SW480 (cell line): ENCODE measurements around the gene SH3TC1.

Experiments used
- DNase-seq: peaks from one replicate; pipeline ENCODE4 v3.0.0-alpha.2; 2016; ENCODE audit warnings: low spot score

SH3TC1 gene

DNA sequence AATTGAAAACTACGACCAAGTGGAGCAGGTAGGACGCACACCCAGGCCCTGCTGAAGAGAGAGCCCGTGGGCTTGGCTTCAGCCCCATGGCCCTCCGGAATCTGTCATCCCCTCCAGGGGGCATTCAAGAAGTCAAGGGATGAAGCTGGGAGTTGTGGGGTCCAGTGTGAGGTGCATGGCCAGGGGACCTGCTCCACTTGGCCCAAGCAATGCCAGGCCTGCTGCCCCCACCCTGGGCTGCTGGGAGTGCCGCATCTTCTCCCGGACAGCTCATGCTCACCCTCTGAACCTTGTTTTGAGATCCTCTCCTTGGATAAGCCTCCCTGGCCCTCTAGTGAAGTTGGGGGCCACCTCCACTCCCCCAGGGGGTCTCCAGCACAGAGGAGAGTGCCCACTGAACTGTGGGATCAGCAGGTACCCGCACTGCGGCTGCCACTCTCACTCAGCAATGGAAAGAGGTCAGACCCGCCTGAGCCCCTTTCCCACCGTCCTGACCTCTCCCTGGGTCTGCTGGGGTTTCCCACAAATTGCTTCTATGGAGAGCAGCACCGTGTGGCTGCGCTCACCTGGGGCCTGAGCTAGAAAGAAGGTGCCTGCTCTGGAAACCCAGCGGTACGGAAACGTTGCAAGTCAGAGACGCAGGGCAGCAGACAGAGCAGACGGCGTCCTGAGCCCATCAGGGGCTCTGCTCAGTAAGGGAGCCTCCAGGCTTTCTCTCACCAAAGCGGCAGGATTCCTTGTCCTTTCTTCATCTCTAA lies 35.5 kb upstream of the SH3TC1 start:
- DNase-seq: no peak

DNA sequence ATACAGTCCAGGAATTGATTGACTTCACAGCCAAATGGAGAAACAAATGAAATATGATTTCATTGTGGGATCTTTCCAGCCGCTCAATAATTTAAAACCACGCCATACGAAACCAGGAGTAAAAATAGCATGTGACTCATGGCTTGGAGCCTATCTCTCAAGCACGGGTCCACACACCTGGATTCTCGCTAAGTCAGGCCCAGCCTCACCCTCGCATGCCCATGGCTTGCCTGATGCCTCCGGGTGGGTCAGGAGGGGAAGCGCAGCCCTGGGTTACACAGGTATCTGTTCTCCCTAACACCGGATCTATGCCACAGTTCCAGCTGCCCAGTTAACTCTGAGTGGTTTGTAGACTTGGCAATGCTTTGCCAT lies 34.9 kb upstream of the SH3TC1 start:
- peak; percentile 74 for DNase-seq

- DNase-seq: peak; percentile 47
Measured at GRCh38 chr4:8164687-8165086, 34.4 kb upstream of the SH3TC1 start.

DNA sequence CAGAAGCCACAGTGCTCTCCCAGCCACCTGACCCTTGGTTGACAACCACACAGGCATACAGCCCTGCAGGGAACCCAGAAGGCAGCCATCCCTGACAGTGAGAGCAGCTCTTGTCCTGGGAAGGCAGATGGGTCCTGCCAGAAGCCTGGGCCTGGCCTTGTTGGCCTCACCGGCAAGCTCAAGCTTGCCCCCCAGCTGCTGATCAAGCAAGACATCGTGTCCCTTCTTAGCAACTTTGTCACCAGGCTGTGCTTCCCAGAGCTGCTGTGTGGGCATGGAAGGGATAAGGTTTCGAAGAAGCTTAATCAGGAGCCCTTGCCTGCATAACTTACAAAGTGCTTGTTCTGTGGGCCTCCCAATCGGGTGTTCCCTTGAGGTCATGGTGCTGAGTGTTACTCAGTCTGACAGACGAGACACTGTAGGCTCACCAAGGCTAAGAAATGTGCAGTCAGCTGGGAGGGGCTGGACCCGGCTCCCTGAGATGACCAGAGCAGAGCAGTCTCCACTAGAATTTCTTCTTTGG lies 33.7 kb upstream of the SH3TC1 start:
- DNase-seq: no peak

GRCh38 chr4:8167291-8167690 lies 31.8 kb upstream of the SH3TC1 start:
- no peak for DNase-seq

- DNase-seq: no peak
Measured at GRCh38 chr4:8167815-8168214, 31.3 kb upstream of the SH3TC1 start.

DNA sequence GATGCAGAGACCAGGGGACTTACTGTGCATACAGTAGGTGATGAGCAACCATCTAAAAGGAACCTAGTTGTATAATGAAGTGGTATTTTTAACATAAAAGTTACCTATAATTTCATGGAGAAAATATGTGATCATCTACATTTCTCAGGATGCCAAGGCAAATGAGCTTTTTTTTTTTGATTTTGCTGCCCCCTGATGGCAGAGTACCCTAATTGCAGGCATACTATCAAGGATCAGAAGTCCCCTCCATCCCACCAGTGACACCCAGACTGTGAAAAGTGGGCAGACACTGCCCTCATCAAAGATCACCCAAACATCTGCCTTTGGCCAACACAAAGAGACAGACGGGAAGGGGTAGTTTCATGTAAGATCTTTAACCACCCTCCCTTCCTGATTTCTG lies 30.9 kb upstream of the SH3TC1 start:
- DNase-seq: no peak

- no peak for DNase-seq
Measured at GRCh38 chr4:8168832-8169598, 30.1 kb upstream of the SH3TC1 start.

GRCh38 chr4:8169763-8170162 lies 29.3 kb upstream of the SH3TC1 start:
- no peak for DNase-seq

DNA sequence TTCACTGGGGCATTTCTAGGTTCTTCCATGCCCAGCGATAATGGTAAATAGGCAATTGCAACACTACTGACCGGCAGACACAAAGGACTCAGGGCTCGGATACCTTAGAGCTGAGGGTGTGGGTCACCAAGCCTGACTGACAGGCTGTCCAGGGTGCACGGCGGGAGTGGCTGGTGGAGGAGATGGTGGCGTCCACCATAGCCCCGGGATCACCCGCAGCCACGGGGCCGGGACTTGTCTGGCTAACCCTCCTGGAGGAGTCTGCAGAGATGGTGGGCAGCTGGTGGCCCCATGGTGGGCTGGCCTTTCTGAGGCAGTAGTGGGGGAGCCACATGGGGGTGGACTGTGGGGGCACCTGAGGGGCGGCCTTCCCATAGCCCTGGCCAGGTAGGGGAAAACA lies 28.7 kb upstream of the SH3TC1 start:
- DNase-seq: no peak

DNA sequence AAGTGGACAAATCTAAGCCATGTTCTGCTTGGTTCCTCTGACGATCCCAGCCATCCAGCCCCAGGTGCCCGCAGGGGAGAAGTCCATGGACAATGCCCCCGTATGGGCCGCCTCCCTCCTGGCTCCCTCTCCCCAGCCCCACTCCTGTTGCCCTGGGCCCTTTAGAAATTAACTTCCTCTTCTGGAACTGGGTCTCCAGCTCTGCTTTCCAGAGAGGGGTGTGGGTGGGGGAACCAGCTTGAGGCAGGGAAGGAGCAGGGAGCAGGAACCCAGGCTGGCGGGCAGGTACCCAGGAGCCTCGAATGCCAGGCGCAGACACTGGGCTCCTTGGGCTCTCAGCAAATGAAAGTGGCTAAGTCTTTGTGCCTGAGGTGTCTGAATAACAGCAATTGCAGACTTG lies 27.8 kb upstream of the SH3TC1 start:
- no peak for DNase-seq

DNA sequence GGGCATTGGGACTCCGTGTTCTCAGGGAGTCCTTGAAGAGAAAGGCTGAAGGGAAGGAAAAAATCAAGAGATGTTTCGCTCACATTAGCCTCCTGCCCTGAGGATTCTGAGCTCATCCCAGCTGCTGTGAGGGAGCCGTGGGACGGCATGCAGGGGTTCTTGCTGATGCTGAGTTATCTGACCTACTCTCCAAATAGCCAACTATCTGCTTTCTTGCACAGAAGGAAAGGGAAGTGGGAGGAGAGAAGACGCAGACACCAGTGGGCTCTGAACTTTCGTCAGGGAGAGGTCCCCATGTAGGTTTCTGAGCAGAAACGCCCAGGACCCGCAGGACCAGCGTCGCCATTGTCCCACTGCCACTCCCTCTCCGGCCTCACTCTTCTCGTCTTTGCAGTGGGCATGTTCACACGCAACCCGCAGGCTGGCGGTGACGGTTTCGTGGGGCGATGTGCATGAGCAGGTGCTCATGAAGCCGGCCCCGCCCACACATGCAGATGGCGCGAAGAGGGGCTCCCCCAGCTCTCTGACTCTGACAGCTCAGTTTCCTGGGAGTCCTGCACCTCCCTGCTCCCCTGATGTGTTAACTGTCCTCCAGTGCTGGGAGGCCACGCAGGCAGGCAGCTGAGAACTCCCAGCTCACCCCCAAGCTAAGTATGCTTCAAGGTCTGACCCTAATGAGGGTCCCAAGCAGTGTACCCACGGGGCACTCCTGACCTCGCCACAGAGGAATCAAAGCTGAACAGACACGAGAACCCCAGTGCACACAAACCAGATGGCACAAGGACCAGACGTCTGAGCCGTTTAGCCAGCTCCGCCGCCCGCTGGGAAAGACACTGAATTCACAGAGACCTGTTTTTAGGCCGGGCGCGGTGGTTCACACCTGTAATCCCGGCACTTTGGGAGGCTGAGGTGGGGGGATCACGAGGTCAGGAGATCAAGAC lies 26.8 kb upstream of the SH3TC1 start:
- no peak for DNase-seq

DNA sequence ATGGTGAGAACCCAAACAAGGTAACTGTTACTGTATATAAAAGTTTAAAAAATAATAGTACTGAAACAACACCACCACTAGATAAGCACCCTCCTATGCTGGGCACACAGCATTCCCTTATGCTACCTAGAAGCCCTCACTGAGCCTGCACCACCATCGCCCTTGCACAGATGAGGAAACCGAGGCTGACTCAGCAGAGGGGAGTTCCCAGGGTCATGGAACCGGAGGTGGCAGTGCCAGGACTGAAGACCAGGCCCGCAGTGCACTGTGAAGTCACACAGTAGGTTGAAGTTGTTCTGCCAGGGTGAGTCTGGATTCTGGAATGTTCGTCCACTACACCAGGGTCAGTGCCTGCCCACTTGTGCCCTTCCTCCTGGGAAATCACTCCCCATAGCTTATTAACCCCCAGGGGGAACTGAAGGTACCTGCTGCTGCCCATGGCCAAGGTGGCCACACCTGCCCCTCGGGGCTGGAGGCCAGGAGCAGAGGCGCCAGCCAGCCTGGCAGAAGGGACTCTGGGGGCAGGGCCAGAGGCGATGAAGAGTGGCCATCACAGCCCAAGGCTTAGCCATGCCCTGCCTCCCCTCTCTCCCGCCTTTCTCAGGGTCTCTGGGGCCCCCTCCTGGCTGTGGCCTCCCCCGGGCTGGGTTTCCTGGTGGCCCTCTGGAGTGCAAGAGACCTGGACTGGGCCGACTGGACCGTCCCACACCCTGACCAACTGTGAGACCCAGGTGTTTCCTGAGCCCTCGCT lies 25.4 kb upstream of the SH3TC1 start:
- no peak for DNase-seq

GRCh38 chr4:8174970-8175369 lies 24.1 kb upstream of the SH3TC1 start:
- DNase-seq: no peak

DNA sequence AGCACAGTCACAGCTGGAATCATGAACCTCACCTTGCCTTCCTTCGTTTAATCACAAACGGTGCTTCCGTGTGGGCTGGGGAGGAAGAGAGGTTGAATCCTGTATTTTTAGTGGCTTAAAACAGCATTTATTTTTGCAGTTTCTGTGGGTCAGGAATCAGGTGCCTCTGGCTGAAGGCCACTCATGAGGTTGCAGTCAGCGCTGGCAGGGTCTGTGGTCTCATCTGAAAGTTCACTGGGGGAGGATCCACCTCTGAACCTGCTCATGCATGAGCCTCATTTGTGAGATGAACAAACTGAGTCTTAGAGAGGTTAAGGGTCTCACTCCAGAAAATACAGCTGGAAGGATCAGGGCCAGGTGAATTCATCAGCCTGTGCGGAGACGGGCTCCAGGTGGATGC lies 23.4 kb upstream of the SH3TC1 start:
- DNase-seq: no peak

DNA sequence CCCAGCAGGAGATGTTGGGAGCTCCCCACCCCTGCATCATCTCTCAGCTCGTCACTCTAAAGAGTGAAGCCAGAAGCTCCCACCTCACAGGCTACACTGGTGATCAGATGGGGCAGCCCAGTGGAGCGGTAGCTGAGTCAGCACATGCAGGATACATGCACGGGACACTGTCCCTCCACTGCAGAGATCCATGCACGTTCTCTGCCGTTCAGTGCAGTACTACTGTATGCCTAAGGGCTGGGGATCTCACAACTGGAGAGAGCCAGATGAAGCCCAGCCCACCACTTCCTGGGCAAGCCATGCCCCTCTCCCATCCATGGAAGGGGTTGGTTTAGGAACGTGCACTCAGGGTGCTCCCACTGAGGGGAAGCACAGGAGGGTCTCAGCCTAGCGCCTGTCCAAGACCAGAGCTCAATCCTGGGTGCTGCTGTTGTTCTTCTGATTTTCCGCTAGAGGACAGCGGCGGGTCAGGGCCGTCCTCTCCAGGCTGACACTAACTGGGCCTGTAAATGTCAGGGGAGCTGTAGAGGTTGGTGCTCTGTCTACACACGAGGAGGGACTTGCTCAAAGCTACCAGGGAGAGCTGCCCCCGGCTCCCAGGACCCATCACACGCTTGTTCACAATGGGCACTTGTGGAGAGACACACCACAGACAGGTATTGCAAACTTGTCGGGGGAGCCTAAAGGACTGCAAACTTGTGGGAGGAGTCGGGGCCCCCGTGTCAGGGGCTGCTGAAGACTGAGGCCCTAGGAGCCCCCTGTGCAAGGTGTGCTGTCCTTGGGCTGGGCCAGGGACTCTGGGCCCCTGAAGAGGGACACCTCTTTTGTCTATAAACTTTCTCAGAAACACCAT lies 22.3 kb upstream of the SH3TC1 start:
- peak; percentile 63 for DNase-seq

GRCh38 chr4:8177552-8177951 lies 21.5 kb upstream of the SH3TC1 start:
- no peak for DNase-seq

- no peak for DNase-seq
Measured at GRCh38 chr4:8177956-8178355, 21.1 kb upstream of the SH3TC1 start.

DNA sequence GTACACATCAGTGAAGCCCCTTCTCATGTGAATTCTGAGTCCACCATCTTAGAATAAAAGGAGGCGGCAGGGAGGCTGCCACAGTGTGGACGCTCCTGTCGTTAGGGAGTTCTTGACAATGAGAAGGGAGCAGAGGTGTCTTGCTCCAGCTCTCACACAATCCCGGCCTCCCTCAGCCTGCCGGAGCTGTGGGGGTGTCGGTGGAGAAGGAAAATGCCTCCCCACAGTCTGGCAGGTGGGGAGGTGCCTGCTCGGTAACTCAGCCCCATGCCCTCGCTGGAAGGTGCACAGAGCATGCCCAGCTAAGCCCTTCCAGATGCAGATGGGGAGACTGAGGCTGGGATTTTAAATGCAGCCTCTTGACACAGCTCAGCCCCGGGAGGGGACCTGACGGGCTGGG lies 20.0 kb upstream of the SH3TC1 start:
- DNase-seq: no peak

- DNase-seq: no peak
Measured at GRCh38 chr4:8179771-8180170, 19.3 kb upstream of the SH3TC1 start.
